Suprapubic skin (tissue), 2 donors: ENCODE results near the gene TBL1X.

Experiments
- EP300 ChIP-seq: sonication (generic); formaldehyde crosslinking; IDR thresholded peaks from one replicate; pipeline ENCODE4 v1.6.1; 2017; ENCODE audit warnings: antibody characterized with exemption
- POLR2A ChIP-seq, 2 donors: fragments of 450-650 bp; IDR thresholded peaks; one replicate each; pipeline ENCODE4 v1.6.1; 2017; ENCODE audit warnings: antibody characterized with exemption in 2 of 2, mild to moderate bottlenecking in 2 of 2, moderate library complexity in 2 of 2

- TF ChIP-seq EP300 (no peak), POLR2A (IDR thresholded peaks at IDR 0.05) (no peak)
These were observed 11.1 kb downstream of the TBL1X start for GRCh38 chrX:9475984-9476383.
